H9 (cell line): ENCODE measurements around the gene SURF4. TPM values are rescaled to one million over a fixed set of nuclear protein-coding genes. Genes with fewer than 3 reads are reported as not detected.

ENCODE experiments used
- DNase-seq: peaks from one replicate; pipeline ENCODE4 v3.0.0-alpha.2; 2017
- H2AFZ ChIP-seq: one replicate; pipeline ENCODE4 v1.6.1; 2013; ENCODE audit warnings: mild to moderate bottlenecking, low read length, control low read depth, moderate library complexity
- H2AK5ac ChIP-seq: 2 replicates; pipeline ENCODE4 v1.6.1; 2013; ENCODE audit warnings: low read length, control low read depth, mixed read lengths; ENCODE audit not compliant: insufficient read length
- H2BK120ac ChIP-seq: one replicate; pipeline ENCODE4 v1.6.1; 2013; ENCODE audit warnings: low read depth, mild to moderate bottlenecking, low read length, control low read depth, inconsistent platforms; ENCODE audit not compliant: poor library complexity, severe bottlenecking
- H2BK12ac ChIP-seq: 2 replicates; pipeline ENCODE4 v1.6.1; 2013; ENCODE audit warnings: low read length, control low read depth, mixed read lengths, low read depth; ENCODE audit not compliant: insufficient read length
- H2BK15ac ChIP-seq: 2 replicates; pipeline ENCODE4 v1.6.1; 2013; ENCODE audit warnings: low read depth, low read length, control low read depth
- H2BK20ac ChIP-seq: one replicate; pipeline ENCODE4 v1.6.1; 2013; ENCODE audit warnings: low read depth, mild to moderate bottlenecking, low read length, control low read depth, inconsistent platforms; ENCODE audit not compliant: poor library complexity, severe bottlenecking
- H2BK5ac ChIP-seq: 2 replicates; pipeline ENCODE4 v1.6.1; 2013; ENCODE audit warnings: low read length, control low read depth, mixed read lengths; ENCODE audit not compliant: insufficient read length
- H3K14ac ChIP-seq: 2 replicates; pipeline ENCODE4 v1.6.1; 2013; ENCODE audit warnings: low read length, control low read depth; ENCODE audit not compliant: insufficient read depth
- H3K18ac ChIP-seq: 2 replicates; pipeline ENCODE4 v1.6.1; 2013; ENCODE audit warnings: low read depth, mild to moderate bottlenecking, mixed read lengths, low read length, control low read depth; ENCODE audit not compliant: insufficient read length
- H3K23ac ChIP-seq: 2 replicates; pipeline ENCODE4 v1.6.1; 2013; ENCODE audit warnings: low read length, control low read depth, mixed read lengths, low read depth; ENCODE audit not compliant: insufficient read length
- H3K23me2 ChIP-seq: 2 replicates; pipeline ENCODE4 v1.6.1; 2013; ENCODE audit warnings: low read depth, mild to moderate bottlenecking, mixed read lengths, low read length, control low read depth; ENCODE audit not compliant: insufficient read length, poor library complexity, severe bottlenecking
- H3K27ac ChIP-seq: 2 replicates; pipeline ENCODE4 v1.5.1; 2013; ENCODE audit warnings: low read length, control low read depth, mixed read lengths, low read depth; ENCODE audit not compliant: insufficient read length
- H3K27me3 ChIP-seq: 2 replicates; pipeline ENCODE4 v1.6.1; 2013; ENCODE audit warnings: low read length, control low read depth, inconsistent platforms; ENCODE audit not compliant: insufficient read depth
- H3K4ac ChIP-seq: 2 replicates; pipeline ENCODE4 v1.6.1; 2013; ENCODE audit warnings: low read depth, mild to moderate bottlenecking, control low read depth, inconsistent platforms, low read length, moderate library complexity
- H3K4me1 ChIP-seq: 2 replicates; pipeline ENCODE4 v1.6.1; 2013; ENCODE audit warnings: low read length, control low read depth, inconsistent platforms; ENCODE audit not compliant: insufficient read depth
- H3K4me2 ChIP-seq: 2 replicates; pipeline ENCODE4 v1.6.1; 2013; ENCODE audit warnings: low read length, control low read depth, mixed read lengths; ENCODE audit not compliant: insufficient read length, insufficient read depth
- H3K56ac ChIP-seq: 2 replicates; pipeline ENCODE4 v1.6.1; 2013; ENCODE audit warnings: low read depth, mild to moderate bottlenecking, mixed read lengths, low read length, control low read depth; ENCODE audit not compliant: insufficient read length
- H3K79me1 ChIP-seq: 2 replicates; pipeline ENCODE4 v1.6.1; 2013; ENCODE audit warnings: low read depth, mild to moderate bottlenecking, moderate library complexity, low read length, control low read depth, inconsistent platforms; ENCODE audit not compliant: insufficient read depth, poor library complexity, severe bottlenecking
- H3K79me2 ChIP-seq: 2 replicates; pipeline ENCODE4 v1.6.1; 2013; ENCODE audit warnings: low read length, control low read depth, inconsistent platforms; ENCODE audit not compliant: insufficient read depth
- H3K9ac ChIP-seq: 2 replicates; pipeline ENCODE4 v1.6.1; 2013; ENCODE audit warnings: low read length, control low read depth, mixed read lengths; ENCODE audit not compliant: insufficient read length; ENCODE audit errors: extremely low read depth
- H3K9me3 ChIP-seq: one replicate; pipeline ENCODE4 v1.6.1; 2013; ENCODE audit warnings: low read depth, low read length, inconsistent platforms; ENCODE audit not compliant: control insufficient read depth
- H3T11ph ChIP-seq: one replicate; pipeline ENCODE4 v1.6.1; 2013; ENCODE audit warnings: mild to moderate bottlenecking, low read length, control low read depth, inconsistent platforms
- H4K20me1 ChIP-seq: one replicate; pipeline ENCODE4 v1.6.1; 2013; ENCODE audit not compliant: control insufficient read depth, insufficient read length, insufficient read depth
- H4K5ac ChIP-seq: 2 replicates; pipeline ENCODE4 v1.6.1; 2013; ENCODE audit warnings: low read depth, mild to moderate bottlenecking, mixed read lengths, low read length, control low read depth; ENCODE audit not compliant: insufficient read length
- H4K8ac ChIP-seq: replicated peaks from 2 replicates; pipeline ENCODE4 v1.6.1; 2013; ENCODE audit warnings: low read length, control low read depth, mixed read lengths, low read depth; ENCODE audit not compliant: insufficient read length
- H4K91ac ChIP-seq: 2 replicates; pipeline ENCODE4 v1.6.1; 2013; ENCODE audit warnings: low read depth, mild to moderate bottlenecking, moderate library complexity, mixed read lengths, low read length, control low read depth; ENCODE audit not compliant: insufficient read length
- H3K27ac Mint-ChIP-seq, 3 experiments: 2 replicates in 2 of 3; 3 replicates in 1 of 3; pipeline ENCODE4 v1.8.0; 2020 to 2021; ENCODE audit warnings: mixed read lengths in 3 of 3, mild to moderate bottlenecking in 1 of 3, moderate library complexity in 1 of 3
- H3K27me3 Mint-ChIP-seq: 2 replicates; pipeline ENCODE4 v1.8.0; 2021; ENCODE audit warnings: low read depth, mild to moderate bottlenecking, moderate library complexity, mixed read lengths
- H3K36me3 Mint-ChIP-seq, 3 experiments: 2 replicates in 2 of 3; 3 replicates in 1 of 3; pipeline ENCODE4 v1.8.0; 2020 to 2021; ENCODE audit warnings: low read depth in 3 of 3, mixed read lengths in 3 of 3; ENCODE audit not compliant: insufficient read depth in 1 of 3
- H3K4me1 Mint-ChIP-seq, 2 experiments: 2 replicates each; pipeline ENCODE4 v1.8.0; 2020; ENCODE audit warnings: mixed read lengths in 2 of 2
- H3K4me3 Mint-ChIP-seq, 2 experiments: 2 replicates in 1 of 2; 3 replicates in 1 of 2; pipeline ENCODE4 v1.8.0; 2020 to 2021; ENCODE audit warnings: mild to moderate bottlenecking in 2 of 2, mixed read lengths in 2 of 2, moderate library complexity in 1 of 2
- H3K9me3 Mint-ChIP-seq, 2 experiments: 2 replicates in 1 of 2; 3 replicates in 1 of 2; pipeline ENCODE4 v1.8.0; 2020; ENCODE audit warnings: mild to moderate bottlenecking in 2 of 2, mixed read lengths in 2 of 2, moderate library complexity in 1 of 2
- CTCF ChIP-seq: fragments of 200-600 bp; sonication (generic); conservative IDR thresholded peaks from 3 replicates; pipeline ENCODE4 v1.8.0; 2021; ENCODE audit warnings: antibody characterized with exemption, mild to moderate bottlenecking
- WGBS: extraction: QIAGEN DNeasy Blood & Tissue Kit; methylation state at CpG from one replicate; pipeline ENCODE4 v1.1.7; 2013; ENCODE audit warnings: missing lambda C conversion rate, low lambda C conversion rate, mixed read lengths; ENCODE audit not compliant: insufficient read length; ENCODE audit errors: extremely low coverage; 5-methylcytosine and 5-hydroxymethylcytosine counted together
- total RNA-seq: library from RNA; stranded (reverse); gene quantifications from 2 replicates; pipeline ENCODE4 v1.2.1, GENCODE V29; 2021

SURF4 gene
- total RNA-seq, 1 experiment from 2014 or later = 146 TPM

DNA sequence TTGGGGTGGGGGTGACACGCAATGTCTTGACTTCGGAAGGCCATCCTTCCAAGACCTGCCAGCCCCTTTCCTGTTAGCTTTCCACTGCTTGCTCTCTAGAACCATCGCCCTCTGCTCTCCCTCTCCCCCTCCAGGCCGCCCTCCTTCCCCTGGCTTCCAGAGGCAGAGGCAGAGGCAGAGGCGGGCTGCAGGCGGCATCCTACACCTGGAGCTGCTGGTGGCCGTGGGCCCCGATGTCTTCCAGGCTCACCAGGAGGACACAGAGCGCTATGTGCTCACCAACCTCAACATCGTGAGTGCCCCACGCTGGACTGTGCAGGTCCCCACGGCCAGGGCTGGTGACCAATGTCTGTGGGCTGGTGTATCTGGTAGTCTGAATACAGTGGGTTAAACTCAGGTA lies 48.3 kb upstream of the SURF4 start:
- H3K9me3 Mint-ChIP-seq = peaks cover 4% of the 10 kb centered on the region in 2 experiments; a peak in 4 of 5 replicates
- Histone ChIP-seq H3K18ac (no peak overlapping the region), H4K8ac (no peak overlapping the region), H3K4ac (no peak overlapping the region), H3K56ac (no peak overlapping the region), H4K5ac (no peak overlapping the region), H2BK5ac (no peak overlapping the region), H3K23ac (no peak overlapping the region), H3K79me1 (no peaks in the 10 kb centered on the region), H3K23me2 (peaks cover 2% of the 10 kb centered on the region), H3K4me2 (no peak overlapping the region), H3K9ac (no peak overlapping the region), H4K20me1 (no peaks in the 10 kb centered on the region), H4K91ac (no peak overlapping the region), H2AK5ac (no peak overlapping the region), H2BK15ac (no peak overlapping the region), H3K79me2 (no peaks in the 10 kb centered on the region), H3T11ph (no peak overlapping the region), H3K14ac (no peak overlapping the region; the same call in 1 of the 2 replicates), H2AFZ (no peak overlapping the region), H3K27ac (no peak overlapping the region), H2BK12ac (no peak overlapping the region), H2BK120ac (no peak overlapping the region), H3K27me3 (no peaks in the 10 kb centered on the region), H3K4me1 (no peaks in the 10 kb centered on the region), H2BK20ac (no peak overlapping the region), H3K9me3 (no peaks in the 10 kb centered on the region)
- H3K4me1 Mint-ChIP-seq = peaks cover 24 to 29% of the 10 kb centered on the region in 2 experiments
- H3K36me3 Mint-ChIP-seq = peaks cover 0 to 12% (median 5%) of the 10 kb centered on the region in 3 experiments; a peak in 6 of 7 replicates
- no peak overlapping the region; a peak in 1 of 7 replicates for H3K27ac Mint-ChIP-seq
- no peak overlapping the region for H3K4me3 Mint-ChIP-seq
- no peak for TF ChIP-seq CTCF
- no peak for DNase-seq
- H3K27me3 Mint-ChIP-seq = peaks cover 14% of the 10 kb centered on the region
- WGBS = no CpG with 5 or more reads among the region's 12 CpGs
